Measurements from ENCODE around the gene PLCB1.

Gene PLCB1

DNA sequence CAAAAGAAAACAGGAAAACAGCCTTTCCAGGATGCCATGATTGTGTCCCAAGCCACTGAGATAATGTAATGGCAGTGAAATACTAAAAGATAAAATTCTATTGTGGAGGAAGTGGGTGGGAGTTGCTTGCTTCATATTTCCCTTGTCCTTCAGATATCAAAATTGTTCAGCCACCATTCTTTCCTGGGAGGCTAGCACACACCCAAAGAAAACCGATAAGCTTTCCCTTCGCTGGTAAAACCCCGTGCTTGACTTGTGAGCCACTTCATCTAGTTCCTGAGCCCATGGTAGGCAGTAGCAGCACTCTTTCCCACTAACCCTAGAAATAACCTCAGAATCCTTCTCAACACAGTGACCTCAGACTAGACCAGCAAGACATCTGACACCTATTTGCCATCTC lies 579.4 kb downstream of the PLCB1 start:
- TF ChIP-seq, protein P1, sequence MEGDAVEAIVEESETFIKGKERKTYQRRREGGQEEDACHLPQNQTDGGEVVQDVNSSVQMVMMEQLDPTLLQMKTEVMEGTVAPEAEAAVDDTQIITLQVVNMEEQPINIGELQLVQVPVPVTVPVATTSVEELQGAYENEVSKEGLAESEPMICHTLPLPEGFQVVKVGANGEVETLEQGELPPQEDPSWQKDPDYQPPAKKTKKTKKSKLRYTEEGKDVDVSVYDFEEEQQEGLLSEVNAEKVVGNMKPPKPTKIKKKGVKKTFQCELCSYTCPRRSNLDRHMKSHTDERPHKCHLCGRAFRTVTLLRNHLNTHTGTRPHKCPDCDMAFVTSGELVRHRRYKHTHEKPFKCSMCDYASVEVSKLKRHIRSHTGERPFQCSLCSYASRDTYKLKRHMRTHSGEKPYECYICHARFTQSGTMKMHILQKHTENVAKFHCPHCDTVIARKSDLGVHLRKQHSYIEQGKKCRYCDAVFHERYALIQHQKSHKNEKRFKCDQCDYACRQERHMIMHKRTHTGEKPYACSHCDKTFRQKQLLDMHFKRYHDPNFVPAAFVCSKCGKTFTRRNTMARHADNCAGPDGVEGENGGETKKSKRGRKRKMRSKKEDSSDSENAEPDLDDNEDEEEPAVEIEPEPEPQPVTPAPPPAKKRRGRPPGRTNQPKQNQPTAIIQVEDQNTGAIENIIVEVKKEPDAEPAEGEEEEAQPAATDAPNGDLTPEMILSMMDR (IDR thresholded peaks at IDR 0.05; ENCODE audit: low read depth, low read length, missing control alignments), result no peak
- H3K4me3 ChIP-seq (ENCODE audit: low read depth, low read length), result no peak overlapping the region
- no peak for DNase-seq (ENCODE audit: low read depth)

DNA sequence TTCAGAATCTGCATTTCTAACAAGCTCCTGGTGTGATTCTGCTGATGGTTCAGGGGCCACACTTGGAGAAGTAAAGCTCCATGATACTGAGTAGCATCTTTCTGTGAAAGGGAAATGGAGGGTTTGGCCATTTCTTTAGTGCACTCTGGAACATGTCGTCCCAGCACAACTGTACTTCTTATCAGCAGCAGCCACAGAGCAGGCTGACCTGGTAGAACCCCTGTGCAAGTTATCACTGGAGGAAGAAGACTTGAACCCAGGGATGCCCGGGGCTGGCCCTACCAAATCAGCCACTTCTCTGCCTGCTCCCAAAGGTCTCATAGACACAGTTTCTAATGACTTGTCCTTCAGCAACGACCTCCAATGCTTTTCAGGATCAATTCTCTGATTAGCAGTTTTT lies 582.1 kb downstream of the PLCB1 start:
- TF ChIP-seq, protein P1 (IDR thresholded peaks at IDR 0.05; ENCODE audit: low read depth, low read length, missing control alignments), result no peak
- H3K4me3 ChIP-seq (ENCODE audit: low read depth, low read length), result no peak overlapping the region
- DNase-seq (ENCODE audit: low read depth), result no peak

DNA sequence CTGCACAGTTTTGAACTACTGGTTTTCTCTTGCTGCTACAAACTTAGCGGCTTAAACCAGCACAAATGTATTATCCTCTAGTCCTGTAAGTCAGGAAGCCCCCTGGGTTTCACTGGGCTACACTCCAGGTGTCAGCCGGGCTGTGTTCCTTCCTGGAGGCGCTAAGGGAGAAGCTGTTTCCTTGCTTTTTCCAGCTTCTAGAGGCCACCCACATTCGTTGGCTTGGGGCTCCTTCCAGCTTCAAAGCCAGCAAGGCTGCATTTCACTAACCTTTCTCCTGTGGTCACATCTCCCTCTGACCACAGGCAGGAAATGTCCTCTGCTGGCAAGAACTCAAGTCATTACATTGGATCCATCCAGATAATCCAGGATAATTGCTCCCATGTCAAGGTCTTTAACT lies 586.2 kb downstream of the PLCB1 start:
- TF ChIP-seq, protein P1 (IDR thresholded peaks at IDR 0.05; ENCODE audit: low read depth, low read length, missing control alignments), result no peak
- H3K4me3 ChIP-seq (ENCODE audit: low read depth, low read length), result no peak overlapping the region
- DNase-seq (ENCODE audit: low read depth), result no peak

DNA sequence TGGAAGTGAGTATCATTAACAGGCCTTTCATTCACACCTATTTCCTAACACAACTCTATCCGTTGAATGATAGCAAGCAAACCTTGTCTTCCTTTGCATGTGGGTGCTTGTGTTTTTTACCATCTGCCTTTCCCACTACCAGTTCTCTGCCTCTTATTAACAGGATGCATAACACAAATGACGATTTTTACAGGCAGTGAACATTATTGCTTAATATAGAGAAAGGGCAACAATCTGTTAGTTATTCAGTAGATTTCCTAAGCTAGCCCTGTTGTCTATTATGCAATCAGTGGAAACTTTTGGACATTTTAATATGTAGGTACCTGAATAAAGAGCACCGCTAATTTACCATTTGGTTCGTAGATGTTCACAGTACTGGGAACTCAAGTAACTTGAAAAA lies 588.0 kb downstream of the PLCB1 start:
- no peak overlapping the region for H3K4me3 ChIP-seq (ENCODE audit: low read depth, low read length)
- DNase-seq (ENCODE audit: low read depth), result no peak
- TF ChIP-seq, protein P1 (IDR thresholded peaks at IDR 0.05; ENCODE audit: low read depth, low read length, missing control alignments), result no peak

DNA sequence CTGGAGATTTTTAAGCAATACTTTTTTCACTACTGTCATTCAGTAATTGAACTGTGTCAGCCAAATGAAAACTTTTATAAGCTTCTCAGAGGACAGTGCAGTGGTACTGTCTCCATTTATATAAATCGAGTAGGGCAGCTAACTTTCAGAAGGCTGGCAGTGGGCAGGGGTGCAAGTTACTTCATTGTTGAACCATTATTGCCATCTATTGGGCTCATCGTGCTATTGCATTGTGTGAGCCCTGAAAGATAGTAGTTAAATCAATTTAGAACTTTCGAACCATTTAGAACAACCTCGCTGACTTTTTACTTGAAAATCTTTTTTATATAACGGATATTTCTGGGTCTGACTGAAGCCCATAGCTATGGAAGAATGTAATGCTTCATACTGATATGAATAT lies 589.0 kb downstream of the PLCB1 start:
- DNase-seq (ENCODE audit: low read depth), result no peak
- TF ChIP-seq, protein P1 (IDR thresholded peaks at IDR 0.05; ENCODE audit: low read depth, low read length, missing control alignments), result peak; percentile 63
- H3K4me3 ChIP-seq (ENCODE audit: low read depth, low read length), result no peak overlapping the region

DNA sequence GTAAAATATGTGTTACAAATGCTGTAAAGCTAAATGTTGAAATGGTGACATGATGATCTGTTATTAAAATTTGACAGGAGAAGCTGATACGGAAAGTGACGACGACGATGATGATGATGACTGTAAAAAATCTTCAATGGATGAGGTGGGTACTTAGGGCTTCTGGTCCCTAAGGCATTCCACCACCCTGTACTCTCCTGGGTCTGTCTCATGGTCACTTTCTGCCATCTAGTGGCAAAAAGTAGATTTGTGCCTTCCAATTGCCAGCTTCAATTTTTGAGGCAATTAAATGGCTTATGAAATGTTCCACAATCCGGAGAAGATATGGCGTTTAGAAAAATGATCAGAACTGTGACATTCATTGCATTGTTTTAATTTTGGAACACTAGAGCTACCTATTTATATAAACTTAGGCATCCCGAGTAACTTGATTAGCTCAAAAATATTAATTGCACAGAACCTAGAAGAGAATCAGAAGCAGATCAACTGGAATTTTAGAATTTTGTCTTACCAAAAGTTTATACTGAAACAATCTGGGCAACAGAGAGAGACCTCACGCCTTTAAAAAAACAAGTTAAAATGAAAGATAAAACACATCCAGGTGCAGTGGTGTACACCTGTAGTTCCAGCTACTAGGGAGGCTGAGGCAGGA lies 590.3 kb downstream of the PLCB1 start:
- no peak for DNase-seq (ENCODE audit: low read depth)
- TF ChIP-seq, protein P1 (IDR thresholded peaks at IDR 0.05; ENCODE audit: low read depth, low read length, missing control alignments), result peak; percentile 74
- H3K4me3 ChIP-seq (ENCODE audit: low read depth, low read length), result no peak overlapping the region

DNA sequence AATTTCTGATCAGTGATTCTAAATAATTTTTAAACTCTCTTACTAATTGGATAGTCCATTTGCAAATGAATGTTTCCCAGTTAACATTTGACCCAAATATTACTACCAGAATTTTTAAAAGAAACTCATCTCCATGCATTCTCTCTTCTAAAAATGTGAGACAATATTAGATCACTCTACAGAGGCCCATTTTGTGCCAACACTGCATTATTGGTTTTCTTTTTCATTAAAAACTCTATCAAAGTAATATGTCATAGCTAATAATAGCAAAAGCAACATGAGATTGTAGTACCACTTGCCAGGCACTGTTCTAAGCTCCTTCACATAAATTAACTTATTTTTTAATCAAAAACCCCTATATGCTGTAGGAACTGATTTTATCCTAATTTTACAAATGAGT lies 591.2 kb downstream of the PLCB1 start:
- DNase-seq (ENCODE audit: low read depth), result no peak
- TF ChIP-seq, protein P1 (IDR thresholded peaks at IDR 0.05; ENCODE audit: low read depth, low read length, missing control alignments), result no peak
- H3K4me3 ChIP-seq (ENCODE audit: low read depth, low read length), result no peak overlapping the region
